Measurements from ENCODE around the gene PRDM15.

Gene PRDM15

DNA sequence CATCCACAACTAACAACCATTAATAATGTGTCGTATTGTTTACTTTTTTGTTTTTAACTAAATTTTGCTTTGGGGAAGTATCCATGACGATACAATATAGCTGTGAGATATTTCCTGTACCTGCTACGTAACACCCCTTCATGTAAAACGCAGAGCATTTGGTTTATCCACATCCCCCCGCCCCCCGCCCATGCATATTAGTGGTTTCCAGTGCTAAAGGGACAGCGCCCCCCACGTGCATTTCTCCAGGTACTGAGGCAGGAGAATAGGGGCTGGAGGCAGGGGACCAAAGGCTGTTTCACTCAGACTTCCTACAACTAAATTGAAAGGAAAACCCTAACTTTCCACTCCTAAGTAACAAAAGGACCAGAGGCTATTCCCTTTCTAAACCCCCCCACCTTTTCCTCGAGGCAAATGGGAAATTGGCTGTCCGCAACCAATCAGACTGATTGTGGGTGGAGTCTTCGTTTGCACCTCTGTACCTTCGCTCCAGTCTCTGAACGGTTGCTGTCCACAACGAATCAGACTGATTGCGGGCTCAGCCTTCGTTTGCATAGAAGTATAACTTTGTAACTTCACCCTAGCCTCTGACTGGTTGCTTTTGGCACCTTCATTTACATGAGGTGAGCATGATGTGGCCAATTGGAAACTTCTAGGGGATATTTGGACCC lies 100.1 kb downstream of the PRDM15 start:
- no peak for DNase-seq (ENCODE audit: low read depth)

DNA sequence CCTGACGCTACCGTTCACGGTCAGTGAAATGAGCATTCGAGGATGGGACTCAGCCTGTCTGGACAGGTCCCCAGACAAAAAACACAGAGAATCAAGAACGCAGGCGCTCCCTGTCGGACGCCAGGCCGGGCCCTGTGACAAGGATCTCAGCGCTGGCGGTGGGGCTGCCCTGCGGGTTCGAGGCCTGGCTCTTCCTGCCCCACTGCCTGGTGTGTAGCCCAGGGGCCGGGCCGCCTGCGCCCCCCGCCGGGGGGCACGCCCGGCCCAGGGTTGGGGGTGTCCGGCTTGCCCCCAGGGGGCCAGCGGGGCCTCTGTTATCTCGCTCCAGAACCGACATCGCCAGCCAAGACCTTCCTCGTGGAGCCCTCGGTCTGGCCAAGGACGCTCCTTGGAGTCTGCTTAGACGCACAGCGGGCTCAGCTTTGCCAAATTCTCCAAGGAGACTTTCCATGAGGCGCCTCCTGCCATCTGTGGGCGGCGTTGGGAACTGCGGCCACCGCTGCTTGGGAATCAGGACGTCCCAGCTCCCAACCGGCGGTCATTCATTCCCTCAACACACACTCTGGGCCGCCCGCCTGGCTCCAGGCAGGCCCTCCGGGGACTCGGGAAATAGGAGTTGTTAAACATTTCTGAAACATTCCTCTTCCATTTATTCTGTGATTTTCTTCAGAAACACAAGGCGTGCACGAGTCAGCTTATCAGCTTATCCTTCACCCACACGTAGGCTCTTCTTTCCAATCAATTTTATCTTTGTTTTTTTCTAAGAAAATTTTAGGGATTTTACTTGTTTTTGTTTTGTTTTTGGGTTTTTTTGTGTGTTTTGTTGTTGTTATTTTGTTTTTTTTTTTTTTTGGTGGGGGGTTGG lies 101.0 kb downstream of the PRDM15 start:
- peak; percentile 72 for DNase-seq (ENCODE audit: low read depth)

DNA sequence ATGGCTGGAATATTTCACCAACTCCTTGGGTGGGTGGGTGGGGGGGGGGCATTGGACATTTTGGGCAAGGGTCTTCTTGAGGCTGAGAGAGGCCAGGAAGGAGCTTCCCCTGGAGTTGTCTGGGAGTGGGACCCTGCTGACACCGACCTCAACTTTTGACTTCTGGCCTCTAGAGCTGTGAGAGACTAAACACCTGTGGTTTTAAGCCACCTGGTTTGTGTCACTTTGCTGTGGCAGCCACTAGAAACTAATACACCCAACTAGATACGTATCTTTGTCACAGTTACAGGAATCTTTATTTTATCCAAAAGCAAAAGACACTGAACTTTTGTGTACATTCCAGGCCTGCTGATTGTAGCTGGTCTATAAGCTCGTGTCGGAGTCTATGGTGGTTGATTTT lies 102.4 kb downstream of the PRDM15 start:
- DNase-seq (ENCODE audit: low read depth) = no peak

DNA sequence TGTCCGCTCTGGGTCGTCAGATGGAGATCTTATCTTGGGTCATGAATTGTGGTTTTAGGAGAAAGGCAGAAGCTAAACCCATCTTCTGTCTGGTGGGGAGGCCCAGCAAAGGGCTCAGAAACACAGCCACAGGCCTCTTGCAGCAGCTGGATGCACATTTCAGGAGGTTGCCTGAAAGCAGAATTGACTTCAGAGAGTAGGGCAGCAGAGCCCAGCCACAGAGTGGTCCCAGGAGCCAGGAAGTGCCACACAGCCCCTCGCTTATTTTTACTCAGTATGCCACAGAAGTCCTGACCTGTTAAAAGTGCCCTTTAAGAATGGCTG lies 104.0 kb downstream of the PRDM15 start:
- no peak for DNase-seq (ENCODE audit: low read depth)

DNA sequence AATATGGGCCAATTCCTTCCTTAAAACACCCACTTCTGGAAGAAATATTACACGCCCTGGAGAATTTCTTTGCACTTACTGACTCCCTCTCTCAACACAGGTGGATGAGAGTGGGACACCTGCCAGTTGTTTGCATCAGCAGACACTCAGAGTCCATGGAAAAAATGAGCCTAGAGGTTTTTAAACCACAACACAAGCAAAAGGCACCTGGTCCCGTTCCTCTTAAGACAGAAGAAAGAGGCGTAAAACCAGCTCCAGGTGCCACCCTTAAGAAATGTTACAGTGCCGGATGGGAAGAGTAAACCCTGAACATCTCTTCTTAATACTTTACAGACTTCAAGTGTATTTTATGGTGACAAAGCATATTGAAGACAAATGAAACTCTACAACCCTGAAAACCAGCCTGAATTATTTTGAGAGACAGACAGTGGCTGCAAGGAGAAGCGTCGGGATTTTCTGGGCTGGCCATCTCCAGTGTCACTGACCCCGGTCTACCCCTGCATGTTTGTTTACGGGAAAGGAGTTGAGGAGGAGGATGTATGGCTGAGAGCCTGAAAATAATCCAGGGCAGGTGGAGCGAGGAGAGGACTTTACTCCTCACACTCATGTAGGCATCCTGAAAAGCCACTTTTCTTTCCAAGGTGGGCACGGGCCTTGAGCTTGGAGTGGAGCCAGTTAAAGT lies 104.5 kb downstream of the PRDM15 start:
- no peak for DNase-seq (ENCODE audit: low read depth)

DNA sequence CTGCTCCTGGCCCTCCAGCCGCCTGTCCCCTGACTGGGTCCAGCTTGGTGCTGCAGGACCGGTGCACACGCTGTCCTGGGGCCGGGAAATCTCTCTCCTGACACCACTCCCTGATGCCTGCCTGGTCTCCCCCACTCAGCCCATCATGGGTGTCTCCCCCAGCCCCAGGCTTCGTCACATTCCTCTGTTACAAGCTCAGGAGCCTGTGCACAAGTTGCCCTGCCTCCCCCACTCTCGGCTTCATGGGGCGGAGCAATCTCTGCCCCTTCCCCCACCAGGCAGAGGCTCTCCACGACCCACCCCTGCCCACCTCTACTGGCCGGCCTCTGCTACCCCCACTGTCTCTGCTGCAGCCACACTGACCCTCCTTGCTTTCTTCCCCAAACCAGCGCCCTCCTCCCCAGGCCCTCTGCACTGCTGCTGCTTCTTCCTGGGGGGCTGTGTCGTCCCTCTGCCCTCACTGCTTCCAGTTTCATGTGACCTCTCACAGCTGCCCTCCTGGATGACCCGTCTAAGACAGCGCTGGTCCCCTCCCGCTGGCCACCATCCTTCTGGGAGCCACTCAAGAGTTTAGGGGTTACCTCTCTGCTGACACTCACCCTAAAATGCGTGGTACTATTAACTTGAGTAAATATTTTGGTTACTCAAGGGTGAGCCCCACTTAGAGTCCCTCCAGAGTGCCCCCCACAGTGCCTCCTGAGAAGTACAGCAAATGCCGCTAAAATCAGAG lies 106.6 kb downstream of the PRDM15 start:
- no peak for DNase-seq (ENCODE audit: low read depth)

DNA sequence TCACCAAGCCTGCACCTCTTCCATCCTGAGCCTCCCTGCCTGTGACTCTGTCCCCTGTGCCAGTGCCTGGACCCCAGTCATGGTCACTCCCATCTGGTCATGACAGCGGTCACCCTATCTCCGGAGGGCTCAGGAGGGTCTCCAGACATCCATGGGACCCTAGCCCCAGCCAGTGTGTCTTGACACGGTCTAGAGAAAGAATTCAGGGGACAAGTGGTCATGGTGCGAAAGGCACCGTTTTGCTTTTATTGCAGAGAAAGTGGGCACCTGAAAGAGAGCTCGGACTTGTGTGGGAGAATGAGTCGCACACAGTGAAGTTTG lies 107.6 kb downstream of the PRDM15 start:
- no peak for DNase-seq (ENCODE audit: low read depth)

DNA sequence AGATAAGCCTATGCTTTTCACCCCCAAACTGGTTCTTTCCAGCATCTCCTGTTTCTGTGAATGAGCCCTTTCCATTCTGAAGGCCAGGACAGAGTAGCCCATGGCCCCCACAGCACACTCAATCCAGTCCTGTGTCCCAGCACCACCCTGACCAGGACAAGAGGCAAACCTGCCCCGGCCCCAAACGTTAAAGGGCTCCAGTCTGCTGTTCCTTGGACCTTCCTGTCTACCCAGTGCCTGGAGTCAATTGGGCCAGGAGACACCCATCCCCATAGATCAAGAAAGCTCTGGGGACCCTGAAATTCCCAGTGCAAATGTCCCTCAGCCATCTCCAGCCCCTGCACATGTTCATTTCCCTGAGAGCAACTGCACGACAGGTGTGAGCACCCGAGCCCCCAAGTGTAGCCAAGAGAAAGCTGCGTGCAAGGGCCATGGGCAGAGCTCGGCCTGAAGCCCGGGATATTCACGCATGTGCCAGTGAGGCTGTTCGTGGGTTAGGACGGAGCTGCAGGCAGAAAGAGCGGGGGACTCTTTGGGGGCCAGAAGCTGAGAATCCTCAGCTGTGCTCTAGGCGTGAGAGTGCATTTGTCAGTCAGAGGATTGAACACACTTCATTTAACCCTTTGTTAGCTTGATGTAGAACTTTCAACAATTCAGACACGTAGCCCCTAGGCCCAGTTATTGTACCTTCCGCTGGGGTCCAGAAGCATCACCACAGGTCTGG lies 108.1 kb downstream of the PRDM15 start:
- DNase-seq (ENCODE audit: low read depth) = no peak

DNA sequence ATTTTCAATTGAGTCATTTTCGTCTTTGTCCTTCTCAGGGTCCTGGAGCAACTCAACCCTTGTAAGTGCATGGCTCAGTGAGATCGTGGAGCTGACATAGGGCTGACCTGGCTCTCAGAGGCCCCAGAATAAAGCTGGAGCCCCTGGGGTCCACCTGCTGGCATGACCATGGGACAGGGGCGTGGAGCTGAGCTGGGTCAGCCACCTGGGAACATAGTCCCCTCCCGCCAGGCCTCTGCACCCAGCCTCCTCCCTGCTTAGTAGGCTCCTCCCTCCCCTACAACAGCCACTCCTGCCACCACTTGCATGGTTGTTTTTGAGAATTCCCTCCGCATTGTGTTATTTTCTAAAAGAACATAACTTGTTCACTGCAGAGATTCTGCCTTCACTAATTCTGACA lies 109.2 kb downstream of the PRDM15 start:
- DNase-seq (ENCODE audit: low read depth) = no peak

DNA sequence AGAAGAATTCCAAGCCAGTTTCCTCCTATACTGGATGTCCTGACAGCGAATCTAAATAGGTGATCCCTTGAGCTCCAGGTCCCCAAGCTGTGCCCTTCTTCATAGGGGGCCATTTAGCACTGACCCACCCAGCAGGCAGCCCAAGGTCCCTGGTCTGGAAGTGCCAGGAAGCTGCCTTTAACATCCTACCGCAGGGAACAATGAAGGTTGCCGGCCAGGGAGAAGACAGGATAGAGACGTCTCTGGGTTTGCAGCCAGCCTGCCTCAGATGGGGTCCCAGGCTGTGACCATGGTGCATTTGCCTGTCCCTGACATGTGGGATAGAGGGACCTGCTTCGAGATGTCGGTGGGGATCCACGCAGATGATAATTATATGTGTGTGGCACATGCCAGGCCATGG lies 109.6 kb downstream of the PRDM15 start:
- no peak for DNase-seq (ENCODE audit: low read depth)

DNA sequence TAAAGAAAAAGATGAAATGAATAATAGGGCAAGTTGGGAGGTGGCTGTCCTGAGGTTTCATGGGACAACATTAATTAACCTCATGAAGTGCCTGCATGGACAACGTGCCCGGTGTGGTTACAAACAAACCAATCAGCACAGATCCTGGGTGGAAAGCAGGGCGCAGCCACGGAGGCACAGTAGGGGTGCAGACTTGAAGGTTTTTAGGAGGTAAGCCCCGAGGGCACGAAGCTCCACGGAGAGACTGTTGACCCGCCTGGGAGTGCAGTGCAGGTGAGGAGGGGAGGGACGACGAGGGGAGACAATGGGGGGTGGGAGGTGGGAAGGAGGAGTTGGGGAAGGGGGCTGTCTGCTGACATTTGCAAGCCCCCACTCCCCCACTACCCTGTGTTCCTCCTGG lies 110.0 kb downstream of the PRDM15 start:
- DNase-seq (ENCODE audit: low read depth) = no peak

DNA sequence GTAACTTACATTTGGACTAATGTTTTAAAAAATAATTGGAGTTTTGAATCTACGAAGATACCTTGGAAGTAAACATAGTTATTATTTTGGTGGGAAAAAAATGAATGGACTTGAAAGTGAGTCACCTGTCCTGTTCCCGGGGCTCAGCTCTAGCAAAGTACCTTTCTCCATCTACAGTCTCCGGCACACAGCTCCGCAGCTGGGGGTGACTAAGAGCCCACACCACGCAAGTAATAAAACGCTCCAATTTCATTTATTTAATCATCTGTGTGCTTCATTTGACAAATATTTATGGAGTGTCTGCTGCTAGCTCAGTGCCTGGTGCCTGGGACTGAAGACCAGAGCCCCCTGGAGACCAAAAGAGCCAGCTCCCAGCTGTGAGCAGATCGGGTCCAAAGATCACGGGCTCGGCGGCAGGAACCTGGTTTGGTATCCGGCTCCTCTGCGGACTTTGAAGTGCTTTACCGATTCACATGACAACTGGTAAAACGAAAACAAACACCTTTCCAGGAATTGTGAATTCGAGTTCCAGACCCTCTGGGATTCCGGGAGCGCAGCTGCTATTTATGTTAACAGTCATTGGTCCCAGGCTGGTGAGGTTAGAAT lies 110.6 kb downstream of the PRDM15 start:
- DNase-seq (ENCODE audit: low read depth) = peak; percentile 25

DNA sequence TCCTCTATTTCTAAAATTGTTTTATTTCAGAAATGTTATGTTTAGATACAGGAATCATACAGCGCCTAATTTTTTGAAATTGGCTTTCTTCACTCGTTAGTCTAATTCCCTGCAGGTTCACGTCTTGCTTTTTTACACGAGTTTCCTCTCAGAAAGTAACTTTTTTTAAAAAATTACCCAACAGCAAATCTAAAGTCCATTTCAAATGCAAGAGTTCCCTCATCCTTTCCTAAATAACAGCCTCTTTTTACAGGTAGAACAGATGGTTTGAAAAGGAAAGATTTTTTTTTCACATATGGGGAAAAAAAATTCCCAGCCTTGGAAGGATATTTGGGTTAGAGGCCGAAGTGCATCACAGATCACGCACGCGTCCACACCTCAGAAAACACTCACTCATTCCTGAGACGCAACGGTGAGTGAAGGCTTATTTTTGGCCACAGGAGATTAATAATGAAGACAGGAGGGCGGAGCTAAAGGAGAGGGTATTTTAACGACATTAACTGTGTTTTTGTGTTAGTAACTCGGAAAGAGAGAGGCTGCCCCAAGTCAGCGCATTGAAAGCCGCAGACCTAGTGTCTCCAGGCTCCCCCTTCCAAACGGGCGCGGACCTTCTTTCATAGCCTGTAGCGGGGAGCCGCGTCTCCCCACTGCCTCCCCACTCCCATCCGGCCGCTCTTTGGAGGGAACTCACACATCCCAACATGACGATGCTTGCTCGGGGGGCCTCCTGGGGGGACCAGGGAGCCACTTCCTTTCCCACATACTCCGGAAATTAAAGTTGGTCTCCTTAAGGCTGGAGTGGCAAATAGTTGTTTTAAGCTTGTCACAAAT lies 111.3 kb downstream of the PRDM15 start:
- no peak for DNase-seq (ENCODE audit: low read depth)

DNA sequence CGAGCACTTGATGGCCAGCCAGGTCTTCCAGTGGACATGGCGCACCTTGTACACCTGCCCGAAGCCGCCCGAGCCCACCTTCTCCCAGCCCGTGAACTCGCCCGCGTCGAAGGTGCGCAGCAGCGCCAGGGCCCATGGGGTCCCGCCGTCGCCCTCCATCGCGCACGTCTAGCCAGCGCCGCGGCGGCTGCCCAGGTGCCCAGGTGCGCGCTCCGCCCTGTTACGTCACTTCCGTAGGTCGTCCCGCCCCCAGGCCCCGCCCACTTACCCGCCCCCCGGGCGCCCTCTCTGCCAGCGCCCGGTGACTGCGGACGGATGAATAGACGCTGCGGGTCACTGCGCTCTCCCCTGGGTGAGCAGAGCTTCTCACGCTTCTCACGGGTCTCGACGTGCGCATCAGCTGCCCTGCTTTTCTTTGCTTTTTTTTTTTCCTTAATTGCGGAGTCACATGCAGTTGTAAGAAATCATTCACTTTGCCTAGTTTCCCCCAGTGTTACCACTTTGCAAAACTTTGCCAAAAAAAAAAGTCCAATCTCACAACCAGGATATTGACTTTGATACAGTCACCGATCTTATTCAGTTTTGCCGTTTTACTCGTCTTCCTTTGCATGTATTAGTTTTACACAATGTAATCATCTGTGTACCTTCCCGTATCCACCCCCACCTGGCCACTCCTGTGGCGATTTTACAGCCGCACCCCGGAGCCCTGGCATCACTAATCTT lies 112.1 kb downstream of the PRDM15 start, which contains the start of gene RIPK4:
RIPK4 (minus strand) TSS at position 170 of the 723 bp plus-strand sequence; CDS start at position 159, 11 bp downstream.
- DNase-seq (ENCODE audit: low read depth) = no peak

DNA sequence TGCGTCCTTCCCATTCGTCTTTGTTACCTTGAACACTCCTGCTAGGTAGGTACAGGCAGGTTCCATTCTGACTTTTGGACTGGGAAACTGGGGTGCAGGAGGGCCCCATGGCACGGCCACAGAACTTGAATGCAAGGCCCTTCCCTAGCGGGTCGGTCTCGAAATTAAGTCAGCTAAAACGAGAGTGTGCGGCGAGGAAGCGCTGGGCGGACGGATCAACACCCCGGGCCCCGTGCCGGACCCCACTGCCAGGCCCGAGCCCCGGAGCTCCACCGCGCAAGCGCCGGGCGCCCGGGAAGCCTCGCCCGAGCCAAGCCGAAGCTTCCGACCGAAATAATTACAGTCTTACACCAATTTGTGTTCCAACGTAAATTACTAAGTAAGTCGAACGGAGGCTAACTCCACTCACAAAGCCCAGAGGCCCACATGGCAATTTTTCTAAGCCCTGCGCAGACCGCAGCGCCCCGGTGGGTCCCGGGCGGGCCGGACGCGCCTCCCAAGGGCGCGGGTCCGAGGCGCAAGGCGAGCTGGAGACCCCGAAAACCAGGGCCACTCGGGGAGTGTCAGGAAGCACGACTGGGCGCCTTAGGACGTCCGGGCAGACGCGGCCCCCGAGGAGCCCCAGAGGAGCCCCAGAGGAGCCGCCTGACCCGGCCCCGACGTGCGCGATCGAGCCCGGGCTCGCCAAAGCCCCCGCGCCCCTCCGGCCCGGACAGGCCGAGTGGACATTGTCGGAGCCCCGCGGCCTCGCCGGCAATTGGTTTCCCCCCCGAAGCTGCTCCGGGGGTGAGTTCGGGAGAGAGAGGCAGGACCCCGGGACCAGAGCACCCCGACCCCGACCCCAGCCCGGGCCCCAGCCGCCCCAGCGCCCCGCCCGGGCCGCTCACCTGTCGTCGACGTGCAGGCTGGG lies 112.9 kb downstream of the PRDM15 start:
- DNase-seq (ENCODE audit: low read depth) = no peak

DNA sequence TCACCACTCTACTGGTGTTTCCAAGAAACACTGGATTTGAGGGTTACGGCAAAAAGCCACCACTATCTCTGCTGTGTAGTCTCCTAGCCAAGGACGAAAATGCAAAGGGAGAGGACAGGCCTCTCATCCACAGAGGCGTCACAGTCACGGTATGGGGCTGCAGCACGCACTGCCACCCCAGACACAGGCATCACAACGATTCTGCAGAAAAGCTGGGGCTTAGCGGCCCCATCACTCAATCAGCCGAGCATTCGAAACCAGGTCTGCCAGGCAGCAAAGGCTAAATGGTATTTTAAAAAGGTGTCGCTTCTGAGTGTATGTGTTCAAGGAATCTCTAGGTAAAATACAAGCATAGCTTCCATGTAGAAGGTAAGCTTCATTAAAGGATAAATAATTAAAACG lies 113.7 kb downstream of the PRDM15 start:
- DNase-seq (ENCODE audit: low read depth) = no peak

DNA sequence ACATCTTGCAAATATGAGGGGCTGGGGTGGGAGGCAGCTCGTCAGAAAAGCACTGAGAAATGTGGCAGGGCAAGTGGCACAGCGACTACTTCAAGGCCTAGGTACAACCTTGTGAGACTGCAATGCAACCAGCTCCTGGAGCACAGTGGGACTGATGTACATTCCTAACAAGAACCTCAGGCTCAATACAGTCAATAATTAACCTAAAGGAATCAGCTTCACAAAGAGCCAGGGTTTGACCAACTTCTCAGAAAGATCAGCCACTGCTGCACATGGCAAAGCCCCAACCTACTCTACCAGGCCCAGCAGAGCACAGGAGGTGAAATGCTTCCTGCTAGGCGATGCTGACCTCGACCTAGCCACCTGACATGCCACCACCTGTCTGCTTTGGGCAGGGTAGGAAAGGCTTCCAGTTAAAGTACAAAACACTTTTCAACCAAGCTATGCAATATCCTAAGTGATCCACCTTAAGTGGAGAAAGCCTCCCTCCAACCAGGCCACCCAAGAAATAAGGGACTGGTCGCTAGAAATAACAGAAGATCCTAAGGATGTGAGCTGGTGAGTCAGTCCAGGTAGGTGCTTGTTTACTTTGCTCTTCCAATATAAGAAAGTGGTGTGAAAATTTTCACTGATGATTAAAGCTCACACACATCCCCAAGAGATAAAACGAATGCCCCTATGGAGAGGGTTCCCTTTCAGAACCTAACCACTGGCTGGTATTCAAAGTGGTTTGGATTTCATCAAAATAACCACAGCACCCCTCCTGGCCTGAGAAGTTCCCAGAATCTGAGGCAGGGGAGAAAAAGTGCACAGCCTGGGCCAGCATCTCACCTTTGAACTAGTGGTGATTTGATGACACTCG lies 114.4 kb downstream of the PRDM15 start:
- DNase-seq (ENCODE audit: low read depth) = no peak

DNA sequence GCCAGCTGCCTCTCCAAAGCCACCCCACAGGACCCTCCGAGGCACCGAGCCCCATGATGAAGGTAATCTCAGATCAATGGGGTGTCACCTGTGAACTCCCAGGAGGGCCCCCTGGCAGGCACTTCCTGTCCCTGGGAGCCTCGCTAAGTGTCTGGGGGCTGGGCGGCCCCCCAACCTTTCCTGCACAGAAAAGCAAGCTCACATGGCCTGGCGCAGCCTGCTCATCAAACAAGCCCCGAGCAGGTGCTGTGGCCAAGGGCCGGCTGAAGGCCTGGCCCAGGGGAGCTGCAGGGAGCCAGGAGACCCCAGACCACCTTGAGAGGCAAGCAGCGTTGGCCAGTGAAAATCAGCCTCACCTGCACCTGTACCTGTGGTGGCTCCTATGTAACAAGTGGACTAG lies 115.1 kb downstream of the PRDM15 start:
- DNase-seq (ENCODE audit: low read depth) = no peak
